Fibroblast of peridontal ligament (primary cell): Measurements from ENCODE around the gene LIPG.
A peak's percentile ranks its signal among the peaks of the same experiment; 100 is the strongest.
"Not testable (repeated sequence)": the region's sequence is repeated elsewhere in the genome, so short reads cannot be mapped to it uniquely, and the experiment has no call there.

ENCODE experiments used
- DNase-seq: peaks from one replicate; pipeline ENCODE4 v3.0.0-alpha.2; 2010; ENCODE audit errors: extremely low read depth

The LIPG gene

GRCh38 chr18:49561289-49562193 is at the start of gene LIPG:
Gene LIPG, plus strand, starts transcription at chr18:49562057. Its CDS starts 252 bp downstream, at chr18:49562309.
- DNase-seq, result peak; percentile 5

- not testable (repeated sequence) for DNase-seq
These were observed 49.0 kb upstream of the LIPG start for GRCh38 chr18:49512876-49513275.

- DNase-seq, result no peak
These were observed 47.3 kb upstream of the LIPG start for GRCh38 chr18:49514577-49514976.

GRCh38 chr18:49515003-49515402 is 46.9 kb upstream of the LIPG start:
- DNase-seq, result not testable (repeated sequence)

- no peak for DNase-seq
These were observed 46.3 kb upstream of the LIPG start for GRCh38 chr18:49515516-49515915.

- no peak for DNase-seq
These were observed 44.4 kb upstream of the LIPG start for GRCh38 chr18:49517483-49517882.

- no peak for DNase-seq
These were observed 42.5 kb upstream of the LIPG start for GRCh38 chr18:49519101-49519971.

GRCh38 chr18:49520661-49521145 is 41.2 kb upstream of the LIPG start:
- peak; percentile 39 for DNase-seq

- DNase-seq, result no peak
These were observed 40.5 kb upstream of the LIPG start for GRCh38 chr18:49521216-49521835.

- not testable (repeated sequence) for DNase-seq
These were observed 38.2 kb upstream of the LIPG start for GRCh38 chr18:49523580-49524093.

- no peak for DNase-seq
These were observed 37.5 kb upstream of the LIPG start for GRCh38 chr18:49524349-49524748.

- no peak for DNase-seq
These were observed 36.9 kb upstream of the LIPG start for GRCh38 chr18:49524951-49525350.

GRCh38 chr18:49525981-49526380 is 35.9 kb upstream of the LIPG start:
- DNase-seq, result no peak

- DNase-seq, result no peak
These were observed 34.1 kb upstream of the LIPG start for GRCh38 chr18:49527631-49528327.

- no peak for DNase-seq
These were observed 32.3 kb upstream of the LIPG start for GRCh38 chr18:49529596-49529995.

- DNase-seq, result no peak
These were observed 30.1 kb upstream of the LIPG start for GRCh38 chr18:49531678-49532153.

- no peak for DNase-seq
These were observed 26.8 kb upstream of the LIPG start for GRCh38 chr18:49534846-49535601.

GRCh38 chr18:49537232-49537896 is 24.5 kb upstream of the LIPG start:
- no peak for DNase-seq

GRCh38 chr18:49544362-49544761 is 17.5 kb upstream of the LIPG start:
- no peak for DNase-seq

GRCh38 chr18:49546278-49546677 is 15.6 kb upstream of the LIPG start:
- DNase-seq, result no peak
